GM12873 (cell line): ENCODE results near the gene CYP4F11.

Experiments
- TF ChIP-seq, protein P1 (sequence below): IDR thresholded peaks from 2 replicates; pipeline ENCODE4 v1.5.1; 2012; ENCODE audit warnings: low read depth, mild to moderate bottlenecking, moderate library complexity, low read length, control low read depth; ENCODE audit not compliant: insufficient read depth; ENCODE audit errors: missing control alignments

Gene CYP4F11

DNA sequence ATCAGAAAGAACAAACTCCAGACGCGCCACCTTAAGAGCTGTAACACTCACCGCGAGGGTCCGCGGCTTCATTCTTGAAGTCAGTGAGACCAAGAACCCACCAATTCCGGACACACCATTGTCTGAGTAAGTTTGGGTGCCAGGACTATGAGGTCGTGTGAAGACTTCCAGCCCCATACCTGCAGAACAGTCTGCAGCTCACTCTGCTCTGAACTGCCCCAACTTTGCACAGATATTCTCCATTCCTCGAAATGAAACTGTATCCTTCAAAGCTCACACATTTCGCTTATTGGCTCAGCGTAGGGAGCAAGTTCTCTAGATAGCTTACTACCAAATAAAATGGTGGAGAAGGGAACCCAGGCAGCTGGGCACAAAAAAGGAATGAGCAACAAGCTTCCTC, 33.8 kb downstream of the CYP4F11 start:
- TF ChIP-seq, protein P1, sequence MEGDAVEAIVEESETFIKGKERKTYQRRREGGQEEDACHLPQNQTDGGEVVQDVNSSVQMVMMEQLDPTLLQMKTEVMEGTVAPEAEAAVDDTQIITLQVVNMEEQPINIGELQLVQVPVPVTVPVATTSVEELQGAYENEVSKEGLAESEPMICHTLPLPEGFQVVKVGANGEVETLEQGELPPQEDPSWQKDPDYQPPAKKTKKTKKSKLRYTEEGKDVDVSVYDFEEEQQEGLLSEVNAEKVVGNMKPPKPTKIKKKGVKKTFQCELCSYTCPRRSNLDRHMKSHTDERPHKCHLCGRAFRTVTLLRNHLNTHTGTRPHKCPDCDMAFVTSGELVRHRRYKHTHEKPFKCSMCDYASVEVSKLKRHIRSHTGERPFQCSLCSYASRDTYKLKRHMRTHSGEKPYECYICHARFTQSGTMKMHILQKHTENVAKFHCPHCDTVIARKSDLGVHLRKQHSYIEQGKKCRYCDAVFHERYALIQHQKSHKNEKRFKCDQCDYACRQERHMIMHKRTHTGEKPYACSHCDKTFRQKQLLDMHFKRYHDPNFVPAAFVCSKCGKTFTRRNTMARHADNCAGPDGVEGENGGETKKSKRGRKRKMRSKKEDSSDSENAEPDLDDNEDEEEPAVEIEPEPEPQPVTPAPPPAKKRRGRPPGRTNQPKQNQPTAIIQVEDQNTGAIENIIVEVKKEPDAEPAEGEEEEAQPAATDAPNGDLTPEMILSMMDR: no peak

DNA sequence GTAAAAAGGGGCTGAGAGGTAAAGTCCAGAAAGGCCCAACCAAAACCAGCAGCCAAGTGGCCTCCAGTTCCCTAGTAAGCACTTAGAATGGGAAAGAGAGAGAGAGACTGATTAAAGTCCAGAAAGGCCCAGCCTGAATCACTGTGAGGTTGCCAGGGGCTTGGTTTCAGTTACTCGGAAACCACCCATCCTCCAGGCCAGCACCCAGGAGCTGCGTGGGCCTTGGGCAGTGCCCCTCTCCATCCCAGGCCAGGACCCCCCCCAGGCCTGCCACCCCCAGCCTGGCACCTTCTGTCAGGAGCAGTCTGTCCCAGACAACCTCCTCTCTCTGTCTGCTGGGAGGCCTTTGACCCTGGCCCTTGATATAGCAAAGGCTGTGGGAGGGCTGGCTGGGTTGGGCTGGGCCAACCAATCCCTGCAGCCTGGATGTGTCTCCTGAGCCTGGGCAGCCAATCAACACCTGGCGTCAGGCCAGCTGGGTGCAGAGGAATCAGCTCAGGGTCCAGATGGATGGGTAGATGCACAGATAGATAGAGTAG, 36.5 kb downstream of the CYP4F11 start, which contains the start of gene CYP4F2:
Gene CYP4F2, minus strand, starts transcription at position 337 of the 539 bp plus-strand sequence. CDS start 463 bp downstream, outside the sequence.
- TF ChIP-seq, protein P1: no peak

DNA sequence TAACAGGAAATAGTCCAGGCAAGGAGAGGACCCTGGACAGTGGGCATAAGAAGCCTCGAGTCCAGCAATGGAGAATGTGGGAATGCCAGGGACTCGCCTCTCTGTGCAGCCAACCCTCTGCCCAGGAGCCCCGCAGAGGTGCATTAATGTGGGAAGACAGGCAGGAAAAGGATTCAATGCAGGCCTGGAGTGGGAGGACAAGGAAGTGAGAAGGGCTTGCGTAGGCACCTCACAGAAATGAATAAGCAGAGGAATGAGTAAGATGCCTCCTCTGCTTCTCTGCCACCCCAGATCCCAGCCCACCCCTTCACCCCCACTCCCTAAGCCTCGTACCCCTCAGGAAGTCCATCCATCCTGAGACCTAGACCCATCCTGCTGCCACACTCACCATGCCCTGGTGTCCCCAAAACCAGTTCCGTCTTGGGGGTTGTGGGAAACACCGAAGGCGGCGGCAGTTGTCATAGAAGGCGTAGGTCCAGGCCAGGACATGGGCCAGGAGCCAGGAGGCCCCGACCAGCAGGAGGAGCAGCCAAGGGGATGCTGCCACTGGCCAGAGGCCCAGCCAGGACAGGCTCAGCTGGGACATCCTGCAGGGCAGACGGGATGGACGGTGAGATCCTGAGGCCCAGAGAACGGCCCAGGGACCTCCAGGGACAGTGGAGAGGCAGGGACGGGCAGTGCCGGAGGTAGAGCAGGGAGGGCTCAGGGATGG, 37.1 kb downstream of the CYP4F11 start:
- TF ChIP-seq, protein P1: no peak

DNA sequence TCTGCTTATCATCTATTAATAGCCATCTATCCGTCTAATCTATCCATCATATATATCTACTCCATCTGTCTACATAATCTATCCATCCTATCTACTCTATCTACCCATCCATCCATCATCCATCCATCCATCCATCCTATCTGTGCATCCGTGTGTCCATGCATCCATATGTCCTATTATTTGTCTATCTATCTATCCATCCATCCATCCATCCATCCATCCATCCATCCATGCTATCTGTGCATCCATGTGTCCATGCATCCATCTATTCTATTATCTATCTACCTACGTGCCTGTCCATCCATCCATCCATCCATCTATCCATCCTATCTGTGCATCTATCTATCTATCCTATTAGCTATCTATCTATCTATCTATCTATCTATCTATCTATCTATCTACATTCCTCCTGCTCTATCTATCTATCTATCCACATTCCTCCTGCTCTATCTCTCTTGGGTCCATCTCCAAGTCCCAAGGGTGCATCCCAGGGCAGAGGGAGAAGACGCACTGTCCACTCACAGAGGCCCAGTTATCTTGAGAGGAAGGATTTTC, 38.4 kb downstream of the CYP4F11 start:
- TF ChIP-seq, protein P1: no peak

DNA sequence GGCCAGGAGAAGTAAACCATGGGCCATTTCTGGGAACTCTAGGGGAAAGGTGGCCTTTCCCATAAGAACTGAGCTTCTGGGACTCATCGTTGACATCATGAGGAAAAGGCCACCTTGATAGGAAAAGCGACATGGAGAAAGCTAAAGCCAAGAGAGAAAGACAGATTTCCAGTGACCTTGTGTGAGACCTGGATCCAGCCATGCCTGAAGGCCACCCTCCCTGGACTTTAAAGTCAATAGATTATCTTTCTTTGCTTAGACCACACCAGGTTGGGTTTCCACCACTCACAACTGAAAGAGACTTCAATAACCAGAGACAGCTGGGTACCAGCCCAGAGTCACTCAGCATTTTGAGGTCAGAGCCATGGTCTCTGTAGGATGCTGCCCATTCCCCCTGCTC, 40.0 kb downstream of the CYP4F11 start:
- TF ChIP-seq, protein P1: no peak

DNA sequence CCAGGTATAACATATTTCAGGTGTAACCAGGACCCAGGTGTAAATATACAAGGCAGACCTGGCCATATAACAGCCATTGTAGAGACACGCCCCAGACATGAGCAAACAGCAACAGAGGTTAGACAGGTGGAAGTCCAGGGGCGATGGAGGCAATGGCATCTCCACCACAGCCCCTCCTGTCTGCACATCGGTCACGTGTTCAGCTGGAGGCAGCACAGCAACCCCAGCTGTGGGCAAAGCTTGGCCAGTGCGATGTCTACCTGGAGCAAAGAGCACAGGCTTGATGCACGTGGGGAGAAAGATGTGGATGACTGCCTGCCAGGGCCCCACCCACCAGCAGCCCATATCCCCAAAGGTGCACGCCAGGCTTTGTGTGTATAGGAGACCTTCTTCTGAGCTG, 40.9 kb downstream of the CYP4F11 start:
- TF ChIP-seq, protein P1: no peak

DNA sequence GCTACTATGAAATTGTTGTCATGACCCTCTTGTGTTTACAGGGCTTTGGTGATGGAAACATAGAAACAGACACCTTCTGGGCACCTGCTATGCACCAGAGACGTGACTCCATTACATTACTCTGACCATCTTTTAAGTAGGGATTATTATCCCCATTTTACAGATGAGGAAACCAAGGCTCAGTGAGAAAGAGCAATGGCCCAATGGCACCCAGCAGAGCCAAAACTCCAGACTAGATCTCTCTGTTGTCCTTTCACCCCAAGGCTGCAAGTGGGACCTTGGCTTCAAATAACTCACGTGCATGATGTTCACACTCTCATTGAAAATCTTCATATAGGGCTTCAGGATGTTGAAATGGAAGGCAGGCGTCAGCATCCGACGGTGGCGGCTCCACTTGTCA, 42.3 kb downstream of the CYP4F11 start:
- TF ChIP-seq, protein P1: no peak
